Upper lobe of right lung (tissue), 1 donor: ENCODE data around the gene WBP2NL. TPM values are rescaled to one million over a fixed set of nuclear protein-coding genes. Genes with fewer than 3 reads are reported as not detected.

Experiments used
- ATAC-seq: fragments of 200-7000 bp; cut with Tn5 transposase; one replicate; pipeline ENCODE4 v1.9.1; 2020; ENCODE audit warnings: mild to moderate bottlenecking, moderate library complexity
- DNase-seq: peaks from one replicate; pipeline ENCODE4 v3.0.0-alpha.2; 2020
- H3K27ac ChIP-seq: fragments of 200-600 bp; one replicate; pipeline ENCODE4 v1.8.0; 2022
- H3K27me3 ChIP-seq: fragments of 200-600 bp; one replicate; pipeline ENCODE4 v1.8.0; 2022; ENCODE audit warnings: mild to moderate bottlenecking
- H3K36me3 ChIP-seq: fragments of 200-600 bp; one replicate; pipeline ENCODE4 v1.8.0; 2022
- H3K4me1 ChIP-seq: fragments of 200-600 bp; one replicate; pipeline ENCODE4 v1.8.0; 2022
- H3K4me3 ChIP-seq: fragments of 200-600 bp; one replicate; pipeline ENCODE4 v1.8.0; 2022; ENCODE audit warnings: mild to moderate bottlenecking
- H3K9me3 ChIP-seq: fragments of 200-600 bp; one replicate; pipeline ENCODE4 v1.8.0; 2022
- intact Hi-C: fragments of 100-400 bp; cut with DNase I; formaldehyde crosslinking; loops from one replicate; pipeline ENCODE4 v1.11.0; 2022
- total RNA-seq: library from RNA; stranded (reverse); fragmentation: NEBNext Ultra II Directional; extraction: Animal tissue kit (Norgen Biotek cat#: 25700); gene quantifications from one replicate; pipeline ENCODE4 v1.2.1, GENCODE V29; 2021
- TF ChIP-seq, protein P1 (sequence below): fragments of 200-600 bp; IDR thresholded peaks from one replicate; pipeline ENCODE4 v1.8.0; 2022; ENCODE audit warnings: antibody characterized with exemption
- donor health status: DM: no; HTN: yes; CAD: no; lungs with severe emphysema.

WBP2NL gene
- total RNA-seq, 1 donor from 2014 or later, result 1.3 TPM

DNA sequence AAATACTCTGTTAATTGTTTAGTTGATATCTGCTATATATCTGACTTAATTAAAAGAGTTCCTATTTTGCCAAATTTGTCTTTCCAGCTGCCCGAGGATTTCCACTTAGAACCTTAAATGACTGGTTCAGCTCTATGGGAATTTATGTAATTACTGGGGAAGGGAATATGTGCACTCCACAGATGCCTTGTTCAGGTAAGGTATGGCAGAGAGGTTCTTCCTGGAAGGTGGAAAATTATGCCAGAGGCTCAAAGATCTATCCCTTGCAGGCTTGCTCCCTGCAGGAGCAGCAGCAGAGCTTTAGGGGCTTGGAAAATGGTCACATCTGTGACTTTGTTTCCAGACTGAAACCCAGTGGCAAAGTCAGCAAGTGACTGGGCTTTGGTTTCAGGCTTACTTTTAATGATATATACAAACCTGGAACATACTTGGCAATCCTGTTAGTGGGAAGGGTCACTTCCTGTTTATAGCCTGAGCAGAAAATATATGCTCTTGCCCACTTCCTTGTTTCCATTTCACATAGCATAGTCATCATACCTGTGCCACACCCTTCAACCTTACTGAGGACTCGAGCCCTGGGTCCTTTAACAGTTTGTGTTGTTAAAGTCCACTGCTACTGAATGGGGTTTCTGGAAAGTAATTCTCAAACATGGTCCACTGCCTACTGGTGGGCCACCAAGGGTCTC, 23.7 kb downstream of the WBP2NL start:
- Histone ChIP-seq H3K4me3 (no peak overlapping the region), H3K9me3 (no peaks in the 10 kb centered on the region), H3K27ac (no peak overlapping the region), H3K36me3 (no peaks in the 10 kb centered on the region), H3K27me3 (no peaks in the 10 kb centered on the region), H3K4me1 (no peaks in the 10 kb centered on the region)
- TF ChIP-seq, protein P1, sequence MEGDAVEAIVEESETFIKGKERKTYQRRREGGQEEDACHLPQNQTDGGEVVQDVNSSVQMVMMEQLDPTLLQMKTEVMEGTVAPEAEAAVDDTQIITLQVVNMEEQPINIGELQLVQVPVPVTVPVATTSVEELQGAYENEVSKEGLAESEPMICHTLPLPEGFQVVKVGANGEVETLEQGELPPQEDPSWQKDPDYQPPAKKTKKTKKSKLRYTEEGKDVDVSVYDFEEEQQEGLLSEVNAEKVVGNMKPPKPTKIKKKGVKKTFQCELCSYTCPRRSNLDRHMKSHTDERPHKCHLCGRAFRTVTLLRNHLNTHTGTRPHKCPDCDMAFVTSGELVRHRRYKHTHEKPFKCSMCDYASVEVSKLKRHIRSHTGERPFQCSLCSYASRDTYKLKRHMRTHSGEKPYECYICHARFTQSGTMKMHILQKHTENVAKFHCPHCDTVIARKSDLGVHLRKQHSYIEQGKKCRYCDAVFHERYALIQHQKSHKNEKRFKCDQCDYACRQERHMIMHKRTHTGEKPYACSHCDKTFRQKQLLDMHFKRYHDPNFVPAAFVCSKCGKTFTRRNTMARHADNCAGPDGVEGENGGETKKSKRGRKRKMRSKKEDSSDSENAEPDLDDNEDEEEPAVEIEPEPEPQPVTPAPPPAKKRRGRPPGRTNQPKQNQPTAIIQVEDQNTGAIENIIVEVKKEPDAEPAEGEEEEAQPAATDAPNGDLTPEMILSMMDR, result no peak
- DNase-seq, result no peak
- no peak for ATAC-seq
- intact Hi-C loops, result no loop called here

DNA sequence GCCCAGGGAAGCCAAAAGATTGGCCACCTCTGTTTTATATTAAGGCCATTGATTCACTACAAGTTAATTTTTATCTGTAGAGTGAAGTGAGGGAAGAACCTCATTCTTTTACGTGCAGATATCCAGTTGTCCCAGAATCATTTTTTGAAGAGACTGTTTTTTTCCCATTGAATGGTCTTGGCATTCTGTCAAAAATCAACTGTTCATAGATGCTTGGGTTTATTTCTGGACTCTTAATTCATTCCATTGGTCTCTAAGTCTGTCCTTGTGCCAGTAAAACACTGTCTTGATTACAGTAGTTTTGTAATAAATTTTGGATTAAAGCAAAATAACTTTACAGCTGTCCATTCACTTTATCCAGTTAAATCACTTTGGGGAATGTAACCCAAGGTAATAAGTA, 26.8 kb downstream of the WBP2NL start:
- H3K27me3 ChIP-seq, result no peaks in the 10 kb centered on the region
- no peaks in the 10 kb centered on the region for H3K9me3 ChIP-seq
- no peak overlapping the region for H3K4me3 ChIP-seq
- intact Hi-C loops, result no loop called here
- TF ChIP-seq, protein P1, result no peak
- H3K27ac ChIP-seq, result no peak overlapping the region
- DNase-seq, result no peak
- no peaks in the 10 kb centered on the region for H3K4me1 ChIP-seq
- ATAC-seq, result no peak
- H3K36me3 ChIP-seq, result no peaks in the 10 kb centered on the region

DNA sequence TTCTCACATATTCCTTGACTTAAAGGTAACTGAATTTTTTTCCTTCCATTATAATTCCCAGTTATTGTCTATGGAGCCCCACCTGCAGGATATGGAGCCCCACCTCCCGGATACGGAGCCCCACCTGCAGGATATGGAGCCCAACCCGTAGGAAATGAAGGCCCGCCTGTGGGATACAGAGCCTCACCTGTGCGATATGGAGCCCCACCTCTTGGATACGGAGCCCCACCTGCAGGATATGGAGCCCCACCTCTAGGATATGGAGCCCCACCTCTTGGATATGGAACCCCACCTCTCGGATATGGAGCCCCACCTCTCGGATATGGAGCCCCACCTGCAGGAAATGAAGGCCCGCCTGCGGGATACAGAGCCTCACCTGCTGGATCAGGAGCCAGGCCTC, 28.1 kb downstream of the WBP2NL start:
- no peak for ATAC-seq
- H3K27ac ChIP-seq, result no peak overlapping the region
- TF ChIP-seq, protein P1, result no peak
- H3K4me1 ChIP-seq, result no peaks in the 10 kb centered on the region
- DNase-seq, result no peak
- intact Hi-C loops, result no loop called here
- no peaks in the 10 kb centered on the region for H3K27me3 ChIP-seq
- H3K36me3 ChIP-seq, result no peaks in the 10 kb centered on the region
- no peak overlapping the region for H3K4me3 ChIP-seq
- no peaks in the 10 kb centered on the region for H3K9me3 ChIP-seq

DNA sequence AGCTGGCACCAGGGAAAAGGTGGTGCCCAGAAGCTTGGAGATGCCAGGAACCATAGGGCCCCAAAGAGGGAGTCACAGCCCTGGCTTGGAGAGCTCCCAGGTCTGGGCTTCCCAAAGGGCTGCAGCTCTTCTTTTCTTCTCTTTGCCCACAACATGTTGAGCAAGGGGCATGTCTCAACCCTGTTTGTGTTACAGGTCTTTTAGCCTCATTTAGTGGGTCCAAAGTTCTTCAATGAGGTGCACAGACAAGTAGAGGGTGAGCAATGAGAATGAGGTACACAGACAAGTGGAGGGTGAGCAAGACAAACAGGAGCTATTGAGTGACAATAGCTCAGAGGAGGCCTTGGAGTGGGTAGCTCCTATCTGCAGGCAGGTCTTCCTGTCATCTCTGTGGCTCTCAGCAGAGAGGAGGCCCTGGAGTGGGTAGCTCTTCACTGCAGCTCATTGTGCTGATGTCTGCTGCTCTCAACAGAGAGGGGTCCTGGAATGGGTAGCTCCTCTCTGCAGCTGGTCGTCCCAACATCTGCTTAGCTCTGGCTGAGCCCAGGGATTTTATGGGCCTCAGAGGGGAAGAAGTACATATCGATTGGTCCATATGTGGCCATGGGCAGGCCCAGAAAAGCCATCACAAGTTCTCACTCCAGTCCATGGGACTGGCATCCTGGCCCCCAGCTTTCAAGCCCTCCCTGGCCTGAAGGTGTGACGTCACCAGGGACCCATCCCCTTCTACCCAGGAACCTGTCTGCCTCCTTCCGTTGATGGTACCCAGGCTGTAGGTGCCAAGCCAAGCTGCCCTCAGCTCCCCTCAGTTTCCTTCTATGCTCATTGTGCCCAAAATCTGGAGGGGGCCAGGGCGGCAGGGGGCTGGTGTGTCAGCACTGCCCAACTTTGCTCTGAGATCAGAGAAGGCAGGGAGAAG, 34.9 kb downstream of the WBP2NL start:
- Histone ChIP-seq H3K27me3 (no peaks in the 10 kb centered on the region), H3K36me3 (no peaks in the 10 kb centered on the region), H3K4me3 (no peak overlapping the region), H3K9me3 (no peaks in the 10 kb centered on the region), H3K27ac (no peak overlapping the region), H3K4me1 (no peaks in the 10 kb centered on the region)
- ATAC-seq, result no peak
- TF ChIP-seq, protein P1, result no peak
- intact Hi-C loops, result no loop called here
- DNase-seq, result no peak

DNA sequence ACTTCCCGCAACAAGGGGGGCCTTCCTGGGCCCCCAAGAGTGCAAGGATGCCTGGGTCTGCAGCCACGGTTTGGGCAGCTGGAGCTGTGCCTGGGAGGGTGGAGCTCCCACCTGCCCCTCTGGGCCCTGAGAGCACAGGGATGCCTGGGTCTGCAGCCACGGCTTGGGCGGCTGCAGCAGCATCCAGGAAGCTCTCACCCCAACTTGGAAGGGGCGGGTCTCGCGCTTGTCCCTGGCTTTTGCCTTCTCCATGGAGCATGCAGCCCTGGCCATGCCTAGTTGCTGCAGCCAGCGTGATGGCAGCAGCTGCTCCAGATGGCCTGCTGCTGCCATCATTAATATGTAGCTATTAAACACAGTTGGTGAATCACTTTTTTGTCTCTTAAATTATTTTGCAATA, 36.7 kb downstream of the WBP2NL start:
- intact Hi-C loops, result no loop called here
- Histone ChIP-seq H3K27ac (no peak overlapping the region), H3K27me3 (no peaks in the 10 kb centered on the region), H3K36me3 (no peaks in the 10 kb centered on the region), H3K4me1 (no peaks in the 10 kb centered on the region), H3K9me3 (no peaks in the 10 kb centered on the region), H3K4me3 (no peak overlapping the region)
- DNase-seq (no peak), ATAC-seq (no peak)
- TF ChIP-seq, protein P1, result no peak
